Loucy (cell line): ENCODE data around the gene CAVIN1.

Source experiments
- EZH2phosphoT487 ChIP-seq: fragments of 200-600 bp; IDR thresholded peaks from 2 replicates; pipeline ENCODE4 v1.6.1; 2018; ENCODE audit warnings: antibody characterized with exemption, mild to moderate bottlenecking, moderate library complexity, borderline replicate concordance
- TF ChIP-seq, protein P1 (sequence below): fragments of 200-600 bp; sonication (generic); conservative IDR thresholded peaks from 2 replicates; pipeline ENCODE4 v1.5.1; 2014; ENCODE audit warnings: mild to moderate bottlenecking, antibody characterized with exemption, low read length

DNA sequence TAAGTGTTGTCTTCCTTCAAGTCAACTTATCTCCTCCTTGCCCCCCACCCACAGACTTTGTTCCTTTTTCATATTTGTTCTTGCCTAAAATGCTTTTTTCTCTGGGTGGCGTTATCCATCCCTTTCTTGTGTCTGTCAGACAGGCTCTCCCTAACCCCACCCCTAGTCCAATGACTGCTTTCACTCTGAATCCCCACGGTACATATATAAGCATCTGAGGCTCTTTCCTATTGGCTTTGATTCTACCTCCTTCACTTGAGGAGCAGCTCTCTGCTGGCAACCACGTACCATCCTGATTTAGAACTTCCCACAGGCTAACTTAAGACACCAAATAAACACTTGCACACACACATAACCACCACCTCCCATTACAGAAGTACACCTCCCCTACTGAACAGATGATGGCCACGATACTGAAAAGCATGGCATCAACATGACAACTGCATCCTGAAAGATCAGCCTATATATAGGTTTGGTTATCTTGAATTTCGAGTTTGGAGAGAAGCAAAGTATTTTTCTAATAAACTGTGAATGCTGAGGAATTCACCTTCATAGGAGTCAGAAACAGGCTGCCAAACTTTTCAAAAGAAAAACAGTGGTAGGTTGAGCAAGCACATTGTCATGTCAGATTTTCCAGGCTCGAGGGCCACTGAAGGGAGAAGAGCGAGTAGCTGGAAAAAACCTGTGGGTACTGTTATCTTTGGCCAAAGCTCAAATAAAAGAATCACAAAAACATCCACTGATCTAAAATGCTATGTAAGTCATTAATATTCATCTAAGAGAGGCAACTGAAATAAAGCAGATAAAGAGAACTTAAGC is 59.1 kb downstream of the CAVIN1 start:
- TF ChIP-seq, protein P1, sequence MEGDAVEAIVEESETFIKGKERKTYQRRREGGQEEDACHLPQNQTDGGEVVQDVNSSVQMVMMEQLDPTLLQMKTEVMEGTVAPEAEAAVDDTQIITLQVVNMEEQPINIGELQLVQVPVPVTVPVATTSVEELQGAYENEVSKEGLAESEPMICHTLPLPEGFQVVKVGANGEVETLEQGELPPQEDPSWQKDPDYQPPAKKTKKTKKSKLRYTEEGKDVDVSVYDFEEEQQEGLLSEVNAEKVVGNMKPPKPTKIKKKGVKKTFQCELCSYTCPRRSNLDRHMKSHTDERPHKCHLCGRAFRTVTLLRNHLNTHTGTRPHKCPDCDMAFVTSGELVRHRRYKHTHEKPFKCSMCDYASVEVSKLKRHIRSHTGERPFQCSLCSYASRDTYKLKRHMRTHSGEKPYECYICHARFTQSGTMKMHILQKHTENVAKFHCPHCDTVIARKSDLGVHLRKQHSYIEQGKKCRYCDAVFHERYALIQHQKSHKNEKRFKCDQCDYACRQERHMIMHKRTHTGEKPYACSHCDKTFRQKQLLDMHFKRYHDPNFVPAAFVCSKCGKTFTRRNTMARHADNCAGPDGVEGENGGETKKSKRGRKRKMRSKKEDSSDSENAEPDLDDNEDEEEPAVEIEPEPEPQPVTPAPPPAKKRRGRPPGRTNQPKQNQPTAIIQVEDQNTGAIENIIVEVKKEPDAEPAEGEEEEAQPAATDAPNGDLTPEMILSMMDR = no peak
- no peak for TF ChIP-seq EZH2phosphoT487
